K562 treated with DMSO at 1 percent for 4 hours (cell line): Measurements from ENCODE around the gene HAUS3. TPM values are rescaled to one million over a fixed set of nuclear protein-coding genes. Genes with fewer than 3 reads are reported as not detected.

Experiments
- total RNA-seq: library from RNA; unstranded; fragments of 300-600 nt; gene quantifications from 2 replicates; pipeline ENCODE4 v1.2.3, GENCODE V29; 2022; ENCODE audit not compliant: insufficient read depth

The HAUS3 gene, protein sequence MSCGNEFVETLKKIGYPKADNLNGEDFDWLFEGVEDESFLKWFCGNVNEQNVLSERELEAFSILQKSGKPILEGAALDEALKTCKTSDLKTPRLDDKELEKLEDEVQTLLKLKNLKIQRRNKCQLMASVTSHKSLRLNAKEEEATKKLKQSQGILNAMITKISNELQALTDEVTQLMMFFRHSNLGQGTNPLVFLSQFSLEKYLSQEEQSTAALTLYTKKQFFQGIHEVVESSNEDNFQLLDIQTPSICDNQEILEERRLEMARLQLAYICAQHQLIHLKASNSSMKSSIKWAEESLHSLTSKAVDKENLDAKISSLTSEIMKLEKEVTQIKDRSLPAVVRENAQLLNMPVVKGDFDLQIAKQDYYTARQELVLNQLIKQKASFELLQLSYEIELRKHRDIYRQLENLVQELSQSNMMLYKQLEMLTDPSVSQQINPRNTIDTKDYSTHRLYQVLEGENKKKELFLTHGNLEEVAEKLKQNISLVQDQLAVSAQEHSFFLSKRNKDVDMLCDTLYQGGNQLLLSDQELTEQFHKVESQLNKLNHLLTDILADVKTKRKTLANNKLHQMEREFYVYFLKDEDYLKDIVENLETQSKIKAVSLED
- total RNA-seq = 15.8 and 18.2 TPM in 2 replicates

DNA sequence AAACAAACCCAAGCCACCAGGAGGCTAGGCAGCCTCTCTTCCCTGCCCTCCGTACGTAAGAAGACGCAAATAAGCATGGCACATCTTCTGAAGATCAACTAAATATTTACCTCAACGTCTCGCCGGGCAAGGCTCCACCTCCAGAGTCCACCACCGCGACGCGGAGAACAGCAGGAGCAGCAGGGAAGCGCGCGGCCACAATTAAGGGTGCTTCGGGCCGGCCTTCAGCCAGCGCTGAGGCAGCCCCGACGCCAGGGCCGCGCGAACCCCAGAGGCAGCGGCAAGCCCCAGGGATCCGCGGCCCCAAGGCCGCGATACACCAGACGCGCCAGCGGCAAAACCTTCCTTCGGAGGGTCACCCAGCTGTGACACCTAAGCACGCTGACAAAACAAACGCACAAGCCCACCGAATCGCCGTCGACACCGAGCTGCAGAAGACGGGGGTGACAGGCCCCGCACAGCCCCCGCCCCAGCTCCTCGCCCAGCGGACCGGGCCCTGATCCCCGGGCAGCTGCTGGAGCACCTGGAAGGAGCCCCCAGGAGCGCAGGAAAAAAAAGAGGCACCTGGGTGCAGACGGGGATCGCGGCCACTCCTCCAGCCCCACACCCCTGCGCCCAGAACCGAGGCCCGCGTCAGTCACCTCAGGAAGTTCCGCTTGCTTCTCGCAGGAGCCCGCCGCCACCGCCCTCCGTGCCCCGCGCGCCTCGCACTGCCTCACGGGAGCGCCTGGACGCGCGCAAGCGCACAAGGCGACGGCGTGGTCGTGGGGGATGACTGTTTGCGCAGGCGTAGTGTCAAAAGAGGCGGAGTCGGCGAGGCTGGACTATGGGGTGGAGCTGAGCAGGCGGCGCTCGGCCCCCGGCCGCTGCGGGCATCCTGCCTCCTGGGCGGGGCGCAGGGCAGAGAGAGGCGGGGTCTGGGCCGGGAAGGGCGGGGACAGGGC lies at the start of gene HAUS3, which contains the start of gene POLN:
HAUS3 (minus strand) TSS at position 712 of the 944 bp plus-strand sequence. CDS start 1,175 bp downstream, outside the sequence.
POLN (minus strand) TSS at position 712 of the 944 bp plus-strand sequence. CDS start 12,890 bp downstream, outside the sequence.

DNA sequence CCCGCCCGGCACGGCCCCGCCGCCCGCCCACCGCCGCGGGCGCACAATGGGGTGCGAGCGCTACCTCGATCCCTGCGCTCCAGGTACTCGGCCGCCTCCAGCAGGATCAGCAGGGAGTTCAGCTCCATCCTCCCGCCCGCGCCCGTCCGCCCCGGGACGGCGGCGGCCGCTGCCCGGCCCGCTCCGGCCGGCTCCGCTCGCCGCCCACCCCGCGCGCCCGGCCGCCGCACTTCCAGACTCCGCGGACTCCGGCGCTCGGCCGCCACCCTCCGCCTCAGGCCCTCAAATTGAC lies 19.9 kb upstream of the HAUS3 start, which contains the start of gene MXD4:
MXD4 (minus strand) TSS at position 257 of the 292 bp plus-strand sequence; CDS start at position 128, 129 bp downstream.

Other genes with a start within 250 kb of the HAUS3 start
- 53.5 and 53.6 TPM in 2 replicates for gene NELFA, start 233.1 kb downstream of the HAUS3 start, total RNA-seq
- 4.0 and 4.3 TPM in 2 replicates for gene NAT8L, start 182.8 kb downstream of the HAUS3 start, total RNA-seq
- 1.8 and 2.9 TPM in 2 replicates for gene POLN, start within 50 bp of the HAUS3 start, total RNA-seq
- gene MXD4, start 20.0 kb upstream of the HAUS3 start, total RNA-seq = 35.8 and 54.4 TPM in 2 replicates
- gene ZFYVE28, start 176.5 kb upstream of the HAUS3 start, total RNA-seq = 10.5 and 17.3 TPM in 2 replicates
- not detected in 2 replicates for gene CFAP99, start 176.8 kb upstream of the HAUS3 start, total RNA-seq
- gene RNF4, start 227.0 kb upstream of the HAUS3 start, total RNA-seq = 34.5 and 36.6 TPM in 2 replicates